HepG2 (cell line): ENCODE measurements around the gene PSORS1C1. TPM values are rescaled to one million over a fixed set of nuclear protein-coding genes. Genes with fewer than 3 reads are reported as not detected.

Experiments used
- JUND ChIP-seq: sonication (generic); formaldehyde crosslinking; IDR thresholded peaks from 2 replicates; pipeline ENCODE4 v1.8.0; 2022; ENCODE audit warnings: mild to moderate bottlenecking, missing genetic modification reagents
- TARDBP ChIP-seq: sonication (generic); formaldehyde crosslinking; IDR thresholded peaks from 2 replicates; pipeline ENCODE4 v1.8.0; 2022; ENCODE audit warnings: mild to moderate bottlenecking, missing genetic modification reagents
- ZBTB37 ChIP-seq: sonication (generic); formaldehyde crosslinking; IDR thresholded peaks from 2 replicates; pipeline ENCODE4 v1.4.0; 2020; ENCODE audit warnings: mild to moderate bottlenecking, missing genetic modification reagents
- ZNF136 ChIP-seq: sonication (generic); formaldehyde crosslinking; IDR thresholded peaks from 2 replicates; pipeline ENCODE4 v1.8.1; 2022; ENCODE audit warnings: low read depth, mild to moderate bottlenecking, moderate library complexity, missing genetic modification reagents
- ZNF331 ChIP-seq: sonication (generic); formaldehyde crosslinking; IDR thresholded peaks from 2 replicates; pipeline ENCODE4 v1.4.0; 2020; ENCODE audit warnings: missing genetic modification reagents
- ZNF513 ChIP-seq: sonication (generic); formaldehyde crosslinking; conservative IDR thresholded peaks from 2 replicates; pipeline ENCODE4 v1.5.0; 2020; ENCODE audit warnings: missing genetic modification reagents
- ZNF674 ChIP-seq: sonication (generic); formaldehyde crosslinking; IDR thresholded peaks from 2 replicates; pipeline ENCODE4 v1.5.0; 2020; ENCODE audit warnings: low read depth, mild to moderate bottlenecking, missing genetic modification reagents
- polyA plus RNA-seq, 8 experiments: library from polyadenylated mRNA; depleted of rRNA in 3 of 8; stranded (reverse) in 7 of 8; unstranded in 1 of 8; fragments of >200 nt; fragmentation: Illumina TruSeq in 4 of 8; extraction: Trizol in 4 of 8; gene quantifications; 2 replicates each; pipeline versions ENCODE4 v1.2.1 to v1.2.3, GENCODE V29; 2011 to 2016; ENCODE audit warnings: low read depth in 4 of 8, missing spikeins in 1 of 8, mixed read lengths in 1 of 8; ENCODE audit not compliant: insufficient read depth in 1 of 8
- total RNA-seq, 5 experiments: library from RNA; depleted of rRNA; stranded (reverse); fragments of >200 nt; fragmentation: Illumina TruSeq; extraction: Trizol; gene quantifications; 2 replicates each; pipeline ENCODE4 v1.2.3, GENCODE V29; 2016; ENCODE audit warnings: low read depth in 1 of 5
- TF ChIP-seq, protein P1 (sequence below), 2 experiments: fragments of 450-650 bp in 1 of 2; sonication (generic) in 1 of 2; formaldehyde crosslinking in 1 of 2; IDR thresholded peaks; 2 replicates each; pipeline versions ENCODE4 v1.6.1 to v1.8.0; 2016 to 2022; ENCODE audit warnings: antibody characterized with exemption in 1 of 2, mild to moderate bottlenecking in 1 of 2, missing genetic modification reagents in 1 of 2
- TF ChIP-seq, protein P2 (sequence below): sonication (generic); formaldehyde crosslinking; IDR thresholded peaks from 2 replicates; pipeline ENCODE4 v1.4.0; 2020; ENCODE audit warnings: mild to moderate bottlenecking, missing genetic modification reagents

PSORS1C1 gene
- total and polyA plus RNA-seq, 2 of the 13 experiments (the other 11 are each of a cell fraction or from before 2014, with no cell fraction given): 0.01 to 0.02 TPM

DNA sequence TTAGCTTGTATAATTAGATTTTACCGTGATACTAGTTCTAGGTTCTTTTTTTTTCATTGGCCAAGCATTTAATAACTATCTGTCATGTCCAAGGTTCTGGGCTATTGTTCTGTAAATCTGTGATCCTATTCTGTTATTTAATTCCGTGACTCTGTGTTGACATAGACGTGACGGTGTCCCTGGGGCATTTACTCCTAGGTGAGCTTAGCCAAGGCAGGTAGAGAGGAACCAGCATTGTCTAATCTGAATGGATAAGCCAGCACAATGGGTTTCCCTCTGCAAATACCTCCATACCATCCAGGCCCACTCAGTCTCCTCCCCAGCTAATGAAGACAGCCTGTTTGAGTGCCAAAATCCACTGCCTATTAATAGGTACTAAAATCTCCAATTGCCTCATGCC is 14.5 kb downstream of the PSORS1C1 start (continued):
- TF ChIP-seq, protein P1, sequence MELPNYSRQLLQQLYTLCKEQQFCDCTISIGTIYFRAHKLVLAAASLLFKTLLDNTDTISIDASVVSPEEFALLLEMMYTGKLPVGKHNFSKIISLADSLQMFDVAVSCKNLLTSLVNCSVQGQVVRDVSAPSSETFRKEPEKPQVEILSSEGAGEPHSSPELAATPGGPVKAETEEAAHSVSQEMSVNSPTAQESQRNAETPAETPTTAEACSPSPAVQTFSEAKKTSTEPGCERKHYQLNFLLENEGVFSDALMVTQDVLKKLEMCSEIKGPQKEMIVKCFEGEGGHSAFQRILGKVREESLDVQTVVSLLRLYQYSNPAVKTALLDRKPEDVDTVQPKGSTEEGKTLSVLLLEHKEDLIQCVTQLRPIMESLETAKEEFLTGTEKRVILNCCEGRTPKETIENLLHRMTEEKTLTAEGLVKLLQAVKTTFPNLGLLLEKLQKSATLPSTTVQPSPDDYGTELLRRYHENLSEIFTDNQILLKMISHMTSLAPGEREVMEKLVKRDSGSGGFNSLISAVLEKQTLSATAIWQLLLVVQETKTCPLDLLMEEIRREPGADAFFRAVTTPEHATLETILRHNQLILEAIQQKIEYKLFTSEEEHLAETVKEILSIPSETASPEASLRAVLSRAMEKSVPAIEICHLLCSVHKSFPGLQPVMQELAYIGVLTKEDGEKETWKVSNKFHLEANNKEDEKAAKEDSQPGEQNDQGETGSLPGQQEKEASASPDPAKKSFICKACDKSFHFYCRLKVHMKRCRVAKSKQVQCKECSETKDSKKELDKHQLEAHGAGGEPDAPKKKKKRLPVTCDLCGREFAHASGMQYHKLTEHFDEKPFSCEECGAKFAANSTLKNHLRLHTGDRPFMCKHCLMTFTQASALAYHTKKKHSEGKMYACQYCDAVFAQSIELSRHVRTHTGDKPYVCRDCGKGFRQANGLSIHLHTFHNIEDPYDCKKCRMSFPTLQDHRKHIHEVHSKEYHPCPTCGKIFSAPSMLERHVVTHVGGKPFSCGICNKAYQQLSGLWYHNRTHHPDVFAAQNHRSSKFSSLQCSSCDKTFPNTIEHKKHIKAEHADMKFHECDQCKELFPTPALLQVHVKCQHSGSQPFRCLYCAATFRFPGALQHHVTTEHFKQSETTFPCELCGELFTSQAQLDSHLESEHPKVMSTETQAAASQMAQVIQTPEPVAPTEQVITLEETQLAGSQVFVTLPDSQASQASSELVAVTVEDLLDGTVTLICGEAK (IDR thresholded peaks at IDR 0.05): no peak
- TF ChIP-seq, protein P1 (CRISPR knock-in tag; IDR thresholded peaks at IDR 0.05): no peak
- TF ChIP-seq ZBTB37 (CRISPR knock-in tag) (no peak), ZNF674 (CRISPR knock-in tag) (no peak), ZNF331 (CRISPR knock-in tag) (no peak), TARDBP (CRISPR knock-in tag) (no peak), ZNF136 (CRISPR knock-in tag) (no peak), JUND (CRISPR knock-in tag) (no peak), ZNF513 (CRISPR knock-in tag) (no peak)
- TF ChIP-seq, protein P2, sequence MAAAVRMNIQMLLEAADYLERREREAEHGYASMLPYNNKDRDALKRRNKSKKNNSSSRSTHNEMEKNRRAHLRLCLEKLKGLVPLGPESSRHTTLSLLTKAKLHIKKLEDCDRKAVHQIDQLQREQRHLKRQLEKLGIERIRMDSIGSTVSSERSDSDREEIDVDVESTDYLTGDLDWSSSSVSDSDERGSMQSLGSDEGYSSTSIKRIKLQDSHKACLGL (CRISPR knock-in tag): no peak
